GM19455 (cell line): ENCODE measurements around the gene PATL1.
"Not testable (repeated sequence)": the region's sequence is repeated elsewhere in the genome, so short reads cannot be mapped to it uniquely, and the experiment has no call there.

Source experiments
- ATAC-seq: cut with Tn5 transposase; IDR thresholded peaks from one replicate; pipeline ENCODE4 v1.9.1; 2021; ENCODE audit not compliant: unreplicated experiment

The PATL1 gene

GRCh38 chr11:59676205-59676604, 7.4 kb upstream of the PATL1 start:
- ATAC-seq, result no peak

GRCh38 chr11:59674291-59674690, 5.5 kb upstream of the PATL1 start:
- no peak for ATAC-seq

GRCh38 chr11:59673291-59673690, 4.5 kb upstream of the PATL1 start:
- ATAC-seq, result no peak

- ATAC-seq, result no peak
These were observed 2.6 kb upstream of the PATL1 start for GRCh38 chr11:59671471-59671870.

- no peak for ATAC-seq
These were observed 773 bp upstream of the PATL1 start for GRCh38 chr11:59669611-59670009.

GRCh38 chr11:59668188-59668949, 468 bp downstream of the PATL1 start:
- ATAC-seq, result peak; percentile 29

- ATAC-seq, result no peak
These were observed 1.0 kb downstream of the PATL1 start for GRCh38 chr11:59667812-59668187.

GRCh38 chr11:59666969-59667368, 1.9 kb downstream of the PATL1 start:
- no peak for ATAC-seq

- no peak for ATAC-seq
These were observed 8.2 kb downstream of the PATL1 start for GRCh38 chr11:59660621-59661020.

- no peak for ATAC-seq
These were observed 8.9 kb downstream of the PATL1 start for GRCh38 chr11:59659981-59660380.

- ATAC-seq, result no peak
These were observed 10.8 kb downstream of the PATL1 start for GRCh38 chr11:59658036-59658435.

GRCh38 chr11:59654893-59655292, 13.9 kb downstream of the PATL1 start:
- ATAC-seq, result no peak

- no peak for ATAC-seq
These were observed 21.4 kb downstream of the PATL1 start for GRCh38 chr11:59647245-59647980.

GRCh38 chr11:59644528-59644927, 24.3 kb downstream of the PATL1 start:
- no peak for ATAC-seq

- ATAC-seq, result no peak
These were observed 25.4 kb downstream of the PATL1 start for GRCh38 chr11:59643390-59643789.

- no peak for ATAC-seq
These were observed 27.7 kb downstream of the PATL1 start for GRCh38 chr11:59641156-59641555.

- no peak for ATAC-seq
These were observed 38.3 kb downstream of the PATL1 start for GRCh38 chr11:59630493-59630892.

GRCh38 chr11:59629996-59630395, 38.8 kb downstream of the PATL1 start:
- ATAC-seq, result no peak

GRCh38 chr11:59626969-59627368, 41.9 kb downstream of the PATL1 start:
- not testable (repeated sequence) for ATAC-seq

- no peak for ATAC-seq
These were observed 43.1 kb downstream of the PATL1 start for GRCh38 chr11:59625703-59626102.

GRCh38 chr11:59617876-59618275, 51.0 kb downstream of the PATL1 start:
- ATAC-seq, result no peak

- no peak for ATAC-seq
These were observed 52.3 kb downstream of the PATL1 start for GRCh38 chr11:59616396-59616982.
